Measurements from ENCODE around the gene UBE2Z. TPM values are rescaled to one million over a fixed set of nuclear protein-coding genes. Genes with fewer than 3 reads are reported as not detected.

Gene UBE2Z
- total and polyA plus RNA-seq, 4 donors, result 10.5 to 23.8 (median 18.8) TPM

- Histone ChIP-seq H3K36me3 (ENCODE audit: control insufficient read depth in 4 of 4, insufficient read depth in 3 of 4, low read depth in 1 of 4, low read length in 3 of 4) (no peaks in the 10 kb centered on the region), H3K27me3 (ENCODE audit: control insufficient read depth in 4 of 4, insufficient read depth in 4 of 4, low read length in 3 of 4) (peaks cover 0 to under 1% (median 0%) of the 10 kb centered on the region in 4 donors), H3K27ac (ENCODE audit: low read depth in 1 of 2, low read length in 2 of 2) (no peak overlapping the region), H3K9me3 (ENCODE audit: control insufficient read depth in 4 of 4, low read length in 3 of 4) (no peaks in the 10 kb centered on the region), H3K4me1 (ENCODE audit: control insufficient read depth in 4 of 4, insufficient read depth in 4 of 4, low read length in 3 of 4) (no peaks in the 10 kb centered on the region), H3K9ac (ENCODE audit: low read depth in 1 of 2, low read length in 2 of 2) (no peak overlapping the region), H3K4me3 (ENCODE audit: low read depth in 1 of 3, low read length in 3 of 3) (no peak overlapping the region)
- TF ChIP-seq EGR1 (IDR thresholded peaks at IDR 0.05; ENCODE audit: low read depth in 2 of 2) (no peak), TAF1 (conservative IDR thresholded peaks at IDR 0.05) (no peak), MAX (IDR thresholded peaks at IDR 0.05) (no peak), JUND (IDR thresholded peaks at IDR 0.05) (no peak), RAD21 (IDR thresholded peaks at IDR 0.05) (no peak), HNF4A (conservative IDR thresholded peaks at IDR 0.05) (no peak), SP1 (IDR thresholded peaks at IDR 0.05) (no peak), NR2F2 (IDR thresholded peaks at IDR 0.05) (no peak), ATF3 (IDR thresholded peaks at IDR 0.05) (no peak)
- DNase-seq (ENCODE audit: low spot score), result no peak
- 77% methylated on average over 5 of the region's 5 CpGs for WGBS
Measured at GRCh38 chr17:48951572-48951971, 43.4 kb downstream of the UBE2Z start.

- WGBS, result 35% methylated on average over 5 of the region's 5 CpGs
- peaks cover 0 to 2% (median 0%) of the 10 kb centered on the region in 4 donors for H3K27me3 ChIP-seq (ENCODE audit: control insufficient read depth in 4 of 4, insufficient read depth in 4 of 4, low read length in 3 of 4)
Measured at GRCh38 chr17:48952904-48953303, 44.7 kb downstream of the UBE2Z start.

More at GRCh38 chr17:48952904-48953303, 44.7 kb downstream of the UBE2Z start:
- DNase-seq (ENCODE audit: low spot score), result no peak
- Histone ChIP-seq H3K27ac (ENCODE audit: low read depth in 1 of 2, low read length in 2 of 2) (no peak overlapping the region), H3K4me3 (ENCODE audit: low read depth in 1 of 3, low read length in 3 of 3) (no peak overlapping the region), H3K36me3 (ENCODE audit: control insufficient read depth in 4 of 4, insufficient read depth in 3 of 4, low read depth in 1 of 4, low read length in 3 of 4) (no peaks in the 10 kb centered on the region), H3K9ac (ENCODE audit: low read depth in 1 of 2, low read length in 2 of 2) (no peak overlapping the region), H3K4me1 (ENCODE audit: control insufficient read depth in 4 of 4, insufficient read depth in 4 of 4, low read length in 3 of 4) (no peaks in the 10 kb centered on the region), H3K9me3 (ENCODE audit: control insufficient read depth in 4 of 4, low read length in 3 of 4) (no peaks in the 10 kb centered on the region)
- TF ChIP-seq ZBTB33 (IDR thresholded peaks at IDR 0.05) (no peak), MAX (IDR thresholded peaks at IDR 0.05) (no peak), ATF3 (IDR thresholded peaks at IDR 0.05) (no peak), FOXA2 (IDR thresholded peaks at IDR 0.05) (no peak), EGR1 (IDR thresholded peaks at IDR 0.05; ENCODE audit: low read depth in 2 of 2) (no peak), CTCF (IDR thresholded peaks at IDR 0.05; ENCODE audit: low read depth, low read length, missing input control) (no peak)

Measured in liver (tissue), 9 donors.